Immature natural killer cell (primary cell): ENCODE data around the gene PFKP. TPM values are rescaled to one million over a fixed set of nuclear protein-coding genes. Genes with fewer than 3 reads are reported as not detected.

Experiments
- DNase-seq, 3 donors: peaks; one replicate each; pipeline ENCODE4 v3.0.0; 2022; ENCODE audit warnings: mixed read lengths in 1 of 3
- H3K27ac Mint-ChIP-seq, 6 donors: one replicate each; pipeline ENCODE4 v1.8.0; 2020; ENCODE audit warnings: mixed read lengths in 6 of 6, mild to moderate bottlenecking in 5 of 6, inconsistent platforms in 4 of 6, moderate library complexity in 3 of 6
- H3K27me3 Mint-ChIP-seq, 3 donors: one replicate each; pipeline ENCODE4 v1.8.0; 2020 to 2021; ENCODE audit warnings: low read depth in 3 of 3, mild to moderate bottlenecking in 3 of 3, mixed read lengths in 3 of 3, moderate library complexity in 3 of 3, inconsistent platforms in 1 of 3
- H3K36me3 Mint-ChIP-seq, 3 donors: one replicate each; pipeline ENCODE4 v1.8.0; 2020; ENCODE audit warnings: mixed read lengths in 3 of 3, inconsistent platforms in 2 of 3, mild to moderate bottlenecking in 2 of 3
- H3K4me1 Mint-ChIP-seq, 2 donors: one replicate each; pipeline ENCODE4 v1.8.0; 2020; ENCODE audit warnings: inconsistent platforms in 2 of 2, mild to moderate bottlenecking in 2 of 2, mixed read lengths in 2 of 2, moderate library complexity in 1 of 2
- H3K4me3 Mint-ChIP-seq, 5 donors: one replicate each; pipeline ENCODE4 v1.8.0; 2020; ENCODE audit warnings: mild to moderate bottlenecking in 5 of 5, mixed read lengths in 5 of 5, inconsistent platforms in 3 of 5, moderate library complexity in 3 of 5
- H3K9me3 Mint-ChIP-seq, 6 donors: one replicate each; pipeline ENCODE4 v1.8.0; 2020; ENCODE audit warnings: mild to moderate bottlenecking in 6 of 6, mixed read lengths in 6 of 6, inconsistent platforms in 4 of 6, moderate library complexity in 3 of 6
- polyA plus RNA-seq, 3 donors: library from polyadenylated mRNA; unstranded; fragments of 300-500 nt; fragmentation: Illumina TruSeq; gene quantifications; one replicate each; pipeline ENCODE4 v1.2.3, GENCODE V29; 2021

PFKP gene
- polyA plus RNA-seq, 3 donors from 2014 or later, result 18.2 to 47.3 (median 30.0) TPM

- Mint-ChIP-seq H3K27me3 (peaks cover 0 to 1% (median 0%) of the 10 kb centered on the region in 3 donors), H3K36me3 (peaks cover 29 to 73% (median 30%) of the 10 kb centered on the region in 3 donors), H3K27ac (no peak overlapping the region), H3K9me3 (no peaks in the 10 kb centered on the region), H3K4me1 (no peaks in the 10 kb centered on the region), H3K4me3 (no peak overlapping the region)
- DNase-seq, result no peak
Measured at GRCh38 chr10:3136763-3137611, 69.6 kb downstream of the PFKP start.

- DNase-seq, result no peak
- Mint-ChIP-seq H3K27me3 (peaks cover 0 to 1% (median 0%) of the 10 kb centered on the region in 3 donors), H3K36me3 (peaks cover 30 to 71% (median 33%) of the 10 kb centered on the region in 3 donors), H3K4me3 (no peak overlapping the region), H3K9me3 (no peaks in the 10 kb centered on the region), H3K27ac (no peak overlapping the region), H3K4me1 (no peaks in the 10 kb centered on the region)
Measured at GRCh38 chr10:3137958-3138726, 70.8 kb downstream of the PFKP start.

GRCh38 chr10:3139216-3139910 is 72.0 kb downstream of the PFKP start:
- H3K27me3 Mint-ChIP-seq, result peaks cover 0 to 1% (median 0%) of the 10 kb centered on the region in 3 donors
- H3K4me1 Mint-ChIP-seq, result no peaks in the 10 kb centered on the region
- H3K36me3 Mint-ChIP-seq, result peaks cover 39 to 75% (median 43%) of the 10 kb centered on the region in 3 donors

GRCh38 chr10:3140280-3140679 is 72.9 kb downstream of the PFKP start:
- Mint-ChIP-seq H3K36me3 (peaks cover 32 to 72% (median 35%) of the 10 kb centered on the region in 3 donors), H3K27ac (no peak overlapping the region), H3K4me1 (no peaks in the 10 kb centered on the region), H3K27me3 (peaks cover 0 to 1% (median 0%) of the 10 kb centered on the region in 3 donors), H3K9me3 (no peaks in the 10 kb centered on the region), H3K4me3 (no peak overlapping the region)
- DNase-seq, result no peak

More at GRCh38 chr10:3139216-3139910, 72.0 kb downstream of the PFKP start:
- Mint-ChIP-seq H3K27ac (peak overlapping the region in 2 of 6 donors; percentile 34 to 49), H3K9me3 (no peaks in the 10 kb centered on the region), H3K4me3 (no peak overlapping the region)
- no peak for DNase-seq

GRCh38 chr10:3141351-3142005 is 74.1 kb downstream of the PFKP start:
- DNase-seq, result no peak
- no peaks in the 10 kb centered on the region for H3K9me3 Mint-ChIP-seq

GRCh38 chr10:3142146-3142875 is 75.0 kb downstream of the PFKP start:
- H3K36me3 Mint-ChIP-seq, result peaks cover 33 to 83% (median 35%) of the 10 kb centered on the region in 3 donors
- no peak overlapping the region for H3K4me3 Mint-ChIP-seq
- no peaks in the 10 kb centered on the region for H3K4me1 Mint-ChIP-seq
- DNase-seq, result no peak
- H3K27me3 Mint-ChIP-seq, result no peaks in the 10 kb centered on the region
- H3K27ac Mint-ChIP-seq, result peak overlapping the region in 1 of 6 donors; percentile 71
- H3K9me3 Mint-ChIP-seq, result no peaks in the 10 kb centered on the region

More at GRCh38 chr10:3141351-3142005, 74.1 kb downstream of the PFKP start:
- H3K27ac Mint-ChIP-seq, result peak overlapping the region in 2 of 6 donors; percentile 28 to 40
- H3K36me3 Mint-ChIP-seq, result peaks cover 35 to 75% (median 37%) of the 10 kb centered on the region in 3 donors
- no peaks in the 10 kb centered on the region for H3K4me1 Mint-ChIP-seq
- H3K4me3 Mint-ChIP-seq, result no peak overlapping the region
- H3K27me3 Mint-ChIP-seq, result peaks cover 0 to under 1% (median 0%) of the 10 kb centered on the region in 3 donors

GRCh38 chr10:3143366-3143765 is 76.0 kb downstream of the PFKP start:
- no peaks in the 10 kb centered on the region for H3K4me1 Mint-ChIP-seq
- no peaks in the 10 kb centered on the region for H3K27me3 Mint-ChIP-seq
- DNase-seq, result no peak
- no peak overlapping the region for H3K4me3 Mint-ChIP-seq
- H3K27ac Mint-ChIP-seq, result peak overlapping the region in 1 of 6 donors; percentile 40
- no peaks in the 10 kb centered on the region for H3K9me3 Mint-ChIP-seq
- peaks cover 33 to 83% (median 40%) of the 10 kb centered on the region in 3 donors for H3K36me3 Mint-ChIP-seq

- Mint-ChIP-seq H3K27me3 (no peaks in the 10 kb centered on the region), H3K36me3 (peaks cover 30 to 83% (median 35%) of the 10 kb centered on the region in 3 donors), H3K27ac (no peak overlapping the region), H3K4me1 (no peaks in the 10 kb centered on the region), H3K9me3 (no peaks in the 10 kb centered on the region), H3K4me3 (no peak overlapping the region)
- no peak for DNase-seq
Measured at GRCh38 chr10:3143791-3144434, 76.6 kb downstream of the PFKP start.

GRCh38 chr10:3145366-3145765 is 78.0 kb downstream of the PFKP start:
- Mint-ChIP-seq H3K9me3 (no peaks in the 10 kb centered on the region), H3K27ac (no peak overlapping the region), H3K27me3 (no peaks in the 10 kb centered on the region), H3K36me3 (peaks cover 25 to 78% (median 32%) of the 10 kb centered on the region in 3 donors), H3K4me3 (no peak overlapping the region), H3K4me1 (no peaks in the 10 kb centered on the region)
- DNase-seq, result no peak

- H3K27ac Mint-ChIP-seq, result no peak overlapping the region
- DNase-seq, result no peak
- no peak overlapping the region for H3K4me3 Mint-ChIP-seq
- no peaks in the 10 kb centered on the region for H3K4me1 Mint-ChIP-seq
- H3K36me3 Mint-ChIP-seq, result peaks cover 29 to 77% (median 30%) of the 10 kb centered on the region in 3 donors
- no peaks in the 10 kb centered on the region for H3K27me3 Mint-ChIP-seq
- H3K9me3 Mint-ChIP-seq, result no peaks in the 10 kb centered on the region
Measured at GRCh38 chr10:3146289-3146688, 78.9 kb downstream of the PFKP start.

GRCh38 chr10:3147117-3147820 is 79.9 kb downstream of the PFKP start:
- Mint-ChIP-seq H3K36me3 (peaks cover 28 to 71% (median 29%) of the 10 kb centered on the region in 3 donors), H3K9me3 (no peaks in the 10 kb centered on the region)

GRCh38 chr10:3148041-3148440 is 80.7 kb downstream of the PFKP start:
- Mint-ChIP-seq H3K36me3 (peaks cover 31 to 72% (median 37%) of the 10 kb centered on the region in 3 donors), H3K4me3 (no peak overlapping the region), H3K9me3 (no peaks in the 10 kb centered on the region), H3K27me3 (peaks cover 0 to 2% (median 0%) of the 10 kb centered on the region in 3 donors), H3K4me1 (no peaks in the 10 kb centered on the region), H3K27ac (no peak overlapping the region)
- no peak for DNase-seq

More at GRCh38 chr10:3147117-3147820, 79.9 kb downstream of the PFKP start:
- H3K4me1 Mint-ChIP-seq, result no peaks in the 10 kb centered on the region
- no peaks in the 10 kb centered on the region for H3K27me3 Mint-ChIP-seq
- H3K27ac Mint-ChIP-seq, result no peak overlapping the region
- H3K4me3 Mint-ChIP-seq, result no peak overlapping the region
- DNase-seq, result no peak
